Adrenal gland (tissue), 5 donors: ENCODE measurements around the gene RAP1GAP.

Experiments used
- CTCF ChIP-seq, 6 experiments: fragments of 450-650 bp in 4 of 6; fragments of 200-600 bp in 2 of 6; sonication (generic) in 1 of 6; IDR thresholded peaks; 1 replicate in 5 of 6; 2 replicates in 1 of 6; pipeline versions ENCODE4 v1.5.1 to v1.8.0; 2016 to 2021; ENCODE audit warnings: antibody characterized with exemption in 6 of 6, mild to moderate bottlenecking in 2 of 6, moderate library complexity in 1 of 6
- POLR2A ChIP-seq, 2 donors: fragments of 450-650 bp; IDR thresholded peaks; one replicate each; pipeline ENCODE4 v1.6.1; 2017; ENCODE audit warnings: antibody characterized with exemption in 2 of 2, mild to moderate bottlenecking in 2 of 2, moderate library complexity in 1 of 2
- donor health status: DM: no; HTN: no; CAD: no.

DNA sequence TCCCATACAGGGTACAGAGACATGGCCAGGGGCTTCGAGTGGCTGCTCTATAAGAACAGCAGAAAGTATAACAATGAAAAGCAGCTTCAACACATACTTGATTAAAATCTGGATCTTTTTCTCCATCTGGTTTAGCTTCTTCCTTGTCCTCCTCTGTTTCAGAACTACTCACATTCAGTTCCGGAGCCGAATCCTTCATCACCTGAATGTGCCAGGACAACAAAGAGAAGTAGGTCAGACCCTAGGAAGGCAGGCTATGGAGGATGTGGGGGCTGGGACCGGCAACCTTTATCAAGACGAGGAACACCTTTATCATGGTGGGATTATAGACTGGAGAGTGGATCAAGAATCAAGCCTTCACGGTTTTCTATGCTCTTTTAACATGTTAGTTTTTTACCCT lies 32.2 kb upstream of the RAP1GAP start:
- TF ChIP-seq CTCF (IDR thresholded peaks at IDR 0.05): no peak
- no peak for TF ChIP-seq POLR2A (IDR thresholded peaks at IDR 0.05)
